ENCODE data around the gene STK4. TPM values are rescaled to one million over a fixed set of nuclear protein-coding genes. Genes with fewer than 3 reads are reported as not detected.

STK4 gene
- total RNA-seq, 1 experiment from 2014 or later: 43.0 TPM

GRCh38 chr20:44943828-44944227 lies 22.5 kb upstream of the STK4 start:
- TF ChIP-seq CTCF (conservative IDR thresholded peaks at IDR 0.05): no peak
- no peak overlapping the region for H3K23ac ChIP-seq (ENCODE audit: insufficient read length, low read depth, low read length)
- H2AK5ac ChIP-seq (ENCODE audit: insufficient read length, low read length): no peak overlapping the region
- no peak overlapping the region for H2BK15ac ChIP-seq (ENCODE audit: low read depth, low read length)
- no peak overlapping the region for H2BK5ac ChIP-seq (ENCODE audit: insufficient read length, low read length)
- WGBS (ENCODE audit: extremely low coverage, insufficient read length, low lambda C conversion rate): no CpG with 5 or more reads among the region's 4 CpGs
- DNase-seq: no peak
- Mint-ChIP-seq H3K9me3 (no peaks in the 10 kb centered on the region), H3K27me3 (ENCODE audit: low read depth) (no peaks in the 10 kb centered on the region), H3K27ac (no peak overlapping the region), H3K36me3 (ENCODE audit: insufficient read depth in 1 of 3, low read depth in 3 of 3) (peaks cover 9 to 80% (median 43%) of the 10 kb centered on the region in 3 experiments; a peak in 6 of 7 replicates), H3K4me3 (no peak overlapping the region), H3K4me1 (no peaks in the 10 kb centered on the region)
- H2BK20ac ChIP-seq (ENCODE audit: low read depth, low read length, poor library complexity, severe bottlenecking): no peak overlapping the region
- no peaks in the 10 kb centered on the region for H4K20me1 ChIP-seq (ENCODE audit: control insufficient read depth, insufficient read depth, insufficient read length)
- no peak overlapping the region for H2BK120ac ChIP-seq (ENCODE audit: low read depth, low read length, poor library complexity, severe bottlenecking)
- H4K91ac ChIP-seq (ENCODE audit: insufficient read length, low read depth, low read length): no peak overlapping the region
- no peak overlapping the region for H3T11ph ChIP-seq (ENCODE audit: low read length)
- H3K56ac ChIP-seq (ENCODE audit: insufficient read length, low read depth, low read length): no peak overlapping the region
- no peak overlapping the region for H3K9ac ChIP-seq (ENCODE audit: extremely low read depth, insufficient read length, low read length)
- H4K5ac ChIP-seq (ENCODE audit: insufficient read length, low read depth, low read length): no peak overlapping the region
- H2BK12ac ChIP-seq (ENCODE audit: insufficient read length, low read depth, low read length): no peak overlapping the region
- H4K8ac ChIP-seq (replicated peaks; ENCODE audit: insufficient read length, low read depth, low read length): no peak overlapping the region
- H2AFZ ChIP-seq (ENCODE audit: low read length): no peak overlapping the region
- H3K9me3 ChIP-seq (ENCODE audit: control insufficient read depth, low read depth, low read length): no peaks in the 10 kb centered on the region
- no peaks in the 10 kb centered on the region for H3K79me2 ChIP-seq (ENCODE audit: insufficient read depth, low read length)
- no peaks in the 10 kb centered on the region for H3K79me1 ChIP-seq (ENCODE audit: insufficient read depth, low read depth, low read length, poor library complexity, severe bottlenecking)
- no peaks in the 10 kb centered on the region for H3K23me2 ChIP-seq (ENCODE audit: insufficient read length, low read depth, low read length, poor library complexity, severe bottlenecking)
- H3K14ac ChIP-seq (ENCODE audit: insufficient read depth, low read length): no peak overlapping the region
- H3K27ac ChIP-seq (ENCODE audit: insufficient read length, low read depth, low read length): no peak overlapping the region
- no peak overlapping the region for H3K18ac ChIP-seq (ENCODE audit: insufficient read length, low read depth, low read length)
- no peak overlapping the region for H3K4me2 ChIP-seq (ENCODE audit: insufficient read depth, insufficient read length, low read length)
- H3K27me3 ChIP-seq (ENCODE audit: insufficient read depth, low read length): no peaks in the 10 kb centered on the region
- H3K4ac ChIP-seq (ENCODE audit: low read depth, low read length): no peak overlapping the region
- no peaks in the 10 kb centered on the region for H3K4me1 ChIP-seq (ENCODE audit: insufficient read depth, low read length)

All from H9 (cell line).